ENCODE measurements around the gene B4GALNT3. TPM values are rescaled to one million over a fixed set of nuclear protein-coding genes. Genes with fewer than 3 reads are reported as not detected.

The B4GALNT3 gene
- total and polyA plus RNA-seq, 2 of the 13 experiments (the other 11 are each of a cell fraction or from before 2014, with no cell fraction given), result 3.2 to 4.4 TPM

DNA sequence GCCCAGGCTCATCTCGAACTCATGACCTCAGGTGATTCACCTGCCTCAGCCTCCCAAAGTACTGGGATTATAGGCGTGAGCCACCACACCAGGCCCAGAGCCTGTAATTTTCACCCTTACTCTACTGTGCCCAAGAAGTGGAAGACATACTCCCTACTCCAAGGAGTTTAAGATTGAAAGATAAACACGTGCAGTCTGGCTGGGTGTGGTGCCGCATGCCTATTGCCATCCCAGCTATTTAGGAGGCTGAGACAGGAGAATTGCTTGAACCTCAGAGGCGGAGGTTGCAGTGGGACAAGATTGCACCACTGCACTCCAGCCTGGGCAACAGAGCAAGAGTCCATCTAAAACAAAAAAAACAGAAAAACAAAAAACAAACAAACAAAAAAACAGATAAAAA lies 113.5 kb downstream of the B4GALNT3 start:
- Histone ChIP-seq H3K4me3 (replicated peaks in 1 of 3; ENCODE audit: insufficient read depth in 1 of 3, low read depth in 2 of 3, low read length in 3 of 3) (no peak overlapping the region), H3K79me2 (ENCODE audit: insufficient read depth, low read length) (no peaks in the 10 kb centered on the region), H3K27ac (ENCODE audit: extremely low read length, insufficient read depth, low read length) (no peak overlapping the region), H3K9me3 (ENCODE audit: low read length) (no peaks in the 10 kb centered on the region), H3K36me3 (replicated peaks in 1 of 2; ENCODE audit: control insufficient read depth in 1 of 2, insufficient read depth in 2 of 2, low read length in 2 of 2) (no peaks in the 10 kb centered on the region), H2AFZ (ENCODE audit: low read length) (no peak overlapping the region), H3K9ac (ENCODE audit: insufficient read depth, low read depth, low read length) (no peak overlapping the region), H3K4me2 (ENCODE audit: low read depth, low read length) (no peak overlapping the region), H4K20me1 (ENCODE audit: insufficient read depth, low read length) (no peaks in the 10 kb centered on the region), H3K27me3 (ENCODE audit: control insufficient read depth in 1 of 2, insufficient read depth in 2 of 2, low read length in 2 of 2) (no peaks in the 10 kb centered on the region; a peak in 1 of 5 replicates), H3K4me1 (ENCODE audit: insufficient read depth, low read length) (peaks cover 80% of the 10 kb centered on the region)
- DNase-seq (ENCODE audit: low spot score) (no peak), ATAC-seq (no peak), FAIRE-seq (no peak)
- POLR2A ChIA-PET, result interaction anchor here (2.0 to 2.3 kb wide), 2 partner anchors 10 to 184 kb away, joined by 5 to 8 read pairs; partner anchors contain the start of gene KDM5A
- intact Hi-C loops (cut with micrococcal nuclease; ENCODE audit: unreplicated experiment), result loop anchor here (10.0 kb wide), 2 partner anchors 72 to 1032 kb away; no protein-coding TSS in a partner anchor
- BruUV-seq (replicated peaks), result no TSS peak
- in situ Hi-C loops (cut with HindIII; ENCODE audit: extremely low pct_ligation_motif_present, low pct_unique_long_range_greater_than_20kb), result loop anchor here (5.0 to 25.0 kb wide), 4 partner anchors 179 to 1014 kb away; partner anchors contain the start of genes FBXL14 and WNK1
- CTCF ChIA-PET (ENCODE audit: low intra/inter-chr PET ratio, low total read pairs), result no interaction called here
- 94% methylated on average over 5 of the region's 5 CpGs for WGBS (ENCODE audit: low lambda C conversion rate)
- TF ChIP-seq ZNF296 (CRISPR knock-in tag; conservative IDR thresholded peaks at IDR 0.05), result no peak

DNA sequence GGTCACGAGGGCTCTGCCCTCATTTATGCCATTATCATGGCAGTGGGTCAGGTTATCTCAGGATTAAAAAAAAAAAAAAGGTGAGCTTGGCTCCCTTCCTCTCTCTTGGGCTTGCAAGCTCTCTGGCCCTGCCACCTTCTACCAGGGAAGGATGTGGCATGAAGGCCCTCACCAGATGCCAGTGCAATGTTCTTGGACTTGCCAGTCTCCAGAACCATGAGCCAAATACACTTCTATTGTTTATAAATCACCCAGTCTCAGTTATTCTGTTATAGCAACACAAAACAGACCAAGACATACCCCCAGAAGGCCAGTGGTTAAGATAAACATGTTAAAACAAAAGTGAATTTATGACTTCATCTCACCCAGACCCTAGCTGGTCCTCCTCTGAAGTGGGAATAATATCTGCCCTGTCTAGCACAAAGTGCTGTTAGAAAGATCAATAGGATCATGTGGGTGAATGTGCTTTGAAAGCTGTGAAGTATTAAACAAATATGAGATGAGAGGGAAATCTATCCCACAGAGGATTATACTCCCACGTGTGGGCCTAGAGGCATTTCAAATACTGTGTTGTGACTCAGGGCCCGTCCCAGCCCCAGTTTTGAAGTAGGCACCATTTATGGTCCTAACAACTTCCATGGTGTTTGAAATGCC lies 114.9 kb downstream of the B4GALNT3 start:
- 60% methylated on average over 3 of the region's 3 CpGs for whole genome bisulfite sequencing (ENCODE audit: low lambda C conversion rate)
- POLR2A ChIA-PET, result interaction anchor here (2.6 to 5.3 kb wide), 2 partner anchors 58 to 177 kb away, joined by 11 to 42 read pairs; partner anchors contain the start of gene WNK1
- H3K27ac ChIP-seq (ENCODE audit: extremely low read length, insufficient read depth, low read length), result peak overlapping the region; percentile 86
- TF ChIP-seq EHMT2 (IDR thresholded peaks at IDR 0.05; ENCODE audit: borderline replicate concordance, low read depth, low read length) (no peak), ZNF274 (CRISPR knock-in tag; IDR thresholded peaks at IDR 0.05) (no peak), ZBTB8A (CRISPR knock-in tag; IDR thresholded peaks at IDR 0.05; ENCODE audit: borderline replicate concordance, low read depth) (no peak), ZNF83 (CRISPR knock-in tag; IDR thresholded peaks at IDR 0.05; ENCODE audit: borderline replicate concordance) (no peak), ZNF337 (CRISPR knock-in tag; IDR thresholded peaks at IDR 0.05; ENCODE audit: borderline replicate concordance, low read depth) (no peak), GATAD2A (CRISPR knock-in tag; IDR thresholded peaks at IDR 0.05) (peak; percentile 62), ATF7-NPFF (CRISPR knock-in tag; IDR thresholded peaks at IDR 0.05; ENCODE audit: low read depth) (no peak)
- TF ChIP-seq, protein P1, sequence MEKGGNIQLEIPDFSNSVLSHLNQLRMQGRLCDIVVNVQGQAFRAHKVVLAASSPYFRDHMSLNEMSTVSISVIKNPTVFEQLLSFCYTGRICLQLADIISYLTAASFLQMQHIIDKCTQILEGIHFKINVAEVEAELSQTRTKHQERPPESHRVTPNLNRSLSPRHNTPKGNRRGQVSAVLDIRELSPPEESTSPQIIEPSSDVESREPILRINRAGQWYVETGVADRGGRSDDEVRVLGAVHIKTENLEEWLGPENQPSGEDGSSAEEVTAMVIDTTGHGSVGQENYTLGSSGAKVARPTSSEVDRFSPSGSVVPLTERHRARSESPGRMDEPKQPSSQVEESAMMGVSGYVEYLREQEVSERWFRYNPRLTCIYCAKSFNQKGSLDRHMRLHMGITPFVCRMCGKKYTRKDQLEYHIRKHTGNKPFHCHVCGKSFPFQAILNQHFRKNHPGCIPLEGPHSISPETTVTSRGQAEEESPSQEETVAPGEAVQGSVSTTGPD (CRISPR knock-in tag; IDR thresholded peaks at IDR 0.05), result no peak
- TF ChIP-seq, protein P2, sequence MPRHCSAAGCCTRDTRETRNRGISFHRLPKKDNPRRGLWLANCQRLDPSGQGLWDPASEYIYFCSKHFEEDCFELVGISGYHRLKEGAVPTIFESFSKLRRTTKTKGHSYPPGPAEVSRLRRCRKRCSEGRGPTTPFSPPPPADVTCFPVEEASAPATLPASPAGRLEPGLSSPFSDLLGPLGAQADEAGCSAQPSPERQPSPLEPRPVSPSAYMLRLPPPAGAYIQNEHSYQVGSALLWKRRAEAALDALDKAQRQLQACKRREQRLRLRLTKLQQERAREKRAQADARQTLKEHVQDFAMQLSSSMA (CRISPR knock-in tag; IDR thresholded peaks at IDR 0.05), result no peak
- TF ChIP-seq, protein P3, sequence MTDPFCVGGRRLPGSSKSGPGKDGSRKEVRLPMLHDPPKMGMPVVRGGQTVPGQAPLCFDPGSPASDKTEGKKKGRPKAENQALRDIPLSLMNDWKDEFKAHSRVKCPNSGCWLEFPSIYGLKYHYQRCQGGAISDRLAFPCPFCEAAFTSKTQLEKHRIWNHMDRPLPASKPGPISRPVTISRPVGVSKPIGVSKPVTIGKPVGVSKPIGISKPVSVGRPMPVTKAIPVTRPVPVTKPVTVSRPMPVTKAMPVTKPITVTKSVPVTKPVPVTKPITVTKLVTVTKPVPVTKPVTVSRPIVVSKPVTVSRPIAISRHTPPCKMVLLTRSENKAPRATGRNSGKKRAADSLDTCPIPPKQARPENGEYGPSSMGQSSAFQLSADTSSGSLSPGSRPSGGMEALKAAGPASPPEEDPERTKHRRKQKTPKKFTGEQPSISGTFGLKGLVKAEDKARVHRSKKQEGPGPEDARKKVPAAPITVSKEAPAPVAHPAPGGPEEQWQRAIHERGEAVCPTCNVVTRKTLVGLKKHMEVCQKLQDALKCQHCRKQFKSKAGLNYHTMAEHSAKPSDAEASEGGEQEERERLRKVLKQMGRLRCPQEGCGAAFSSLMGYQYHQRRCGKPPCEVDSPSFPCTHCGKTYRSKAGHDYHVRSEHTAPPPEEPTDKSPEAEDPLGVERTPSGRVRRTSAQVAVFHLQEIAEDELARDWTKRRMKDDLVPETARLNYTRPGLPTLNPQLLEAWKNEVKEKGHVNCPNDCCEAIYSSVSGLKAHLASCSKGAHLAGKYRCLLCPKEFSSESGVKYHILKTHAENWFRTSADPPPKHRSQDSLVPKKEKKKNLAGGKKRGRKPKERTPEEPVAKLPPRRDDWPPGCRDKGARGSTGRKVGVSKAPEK (CRISPR knock-in tag; IDR thresholded peaks at IDR 0.05; ENCODE audit: borderline replicate concordance), result no peak

More for the DNA sequence above, 114.9 kb downstream of the B4GALNT3 start:
- Histone ChIP-seq H3K36me3 (replicated peaks in 1 of 2; ENCODE audit: control insufficient read depth in 1 of 2, insufficient read depth in 2 of 2, low read length in 2 of 2) (no peaks in the 10 kb centered on the region), H4K20me1 (ENCODE audit: insufficient read depth, low read length) (no peaks in the 10 kb centered on the region), H3K27me3 (ENCODE audit: control insufficient read depth in 1 of 2, insufficient read depth in 2 of 2, low read length in 2 of 2) (no peaks in the 10 kb centered on the region; a peak in 1 of 5 replicates), H3K9ac (ENCODE audit: insufficient read depth, low read depth, low read length) (no peak overlapping the region; the same call in 1 of the 2 replicates), H3K4me1 (ENCODE audit: insufficient read depth, low read length) (peaks cover 82% of the 10 kb centered on the region), H3K9me3 (ENCODE audit: low read length) (no peaks in the 10 kb centered on the region), H3K4me2 (ENCODE audit: low read depth, low read length) (no peak overlapping the region), H3K4me3 (replicated peaks in 1 of 3; ENCODE audit: insufficient read depth in 1 of 3, low read depth in 2 of 3, low read length in 3 of 3) (no peak overlapping the region), H3K79me2 (ENCODE audit: insufficient read depth, low read length) (no peaks in the 10 kb centered on the region), H2AFZ (ENCODE audit: low read length) (no peak overlapping the region)
- CTCF ChIA-PET (ENCODE audit: low intra/inter-chr PET ratio, low total read pairs), result interaction anchor here (3.3 kb wide), 1 partner anchor 177 kb away, joined by 28 read pairs; the partner anchor contains the start of gene WNK1
- in situ Hi-C loops (cut with HindIII; ENCODE audit: extremely low pct_ligation_motif_present, low pct_unique_long_range_greater_than_20kb), result loop anchor here (5.0 to 25.0 kb wide), 4 partner anchors 178 to 1013 kb away; partner anchors contain the start of genes FBXL14 and WNK1
- FAIRE-seq (no peak), ATAC-seq (no peak), DNase-seq (ENCODE audit: low spot score) (peak; percentile 68)
- intact Hi-C loops (cut with micrococcal nuclease; ENCODE audit: unreplicated experiment), result loop anchor here (5.0 to 10.0 kb wide), 3 partner anchors 43 to 1030 kb away; no protein-coding TSS in a partner anchor
- no TSS peak for BruUV-seq (replicated peaks)
